Vagina (tissue), 2 donors: ENCODE data around the gene ZBTB7C.

Experiments
- POLR2A ChIP-seq, 2 donors: fragments of 450-650 bp; IDR thresholded peaks; one replicate each; pipeline ENCODE4 v1.6.1; 2017; ENCODE audit warnings: antibody characterized with exemption in 2 of 2, mild to moderate bottlenecking in 2 of 2, moderate library complexity in 2 of 2
- TF ChIP-seq, protein P1 (sequence below), 3 experiments: fragments of 450-650 bp in 2 of 3; fragments of 200-600 bp in 1 of 3; sonication (generic) in 1 of 3; IDR thresholded peaks; one replicate each; pipeline ENCODE4 v1.5.1; 2017 to 2019; ENCODE audit warnings: antibody characterized with exemption in 3 of 3, mild to moderate bottlenecking in 2 of 3, moderate library complexity in 2 of 3

GRCh38 chr18:48049757-48050156 lies 359.4 kb downstream of the ZBTB7C start:
- TF ChIP-seq, protein P1, sequence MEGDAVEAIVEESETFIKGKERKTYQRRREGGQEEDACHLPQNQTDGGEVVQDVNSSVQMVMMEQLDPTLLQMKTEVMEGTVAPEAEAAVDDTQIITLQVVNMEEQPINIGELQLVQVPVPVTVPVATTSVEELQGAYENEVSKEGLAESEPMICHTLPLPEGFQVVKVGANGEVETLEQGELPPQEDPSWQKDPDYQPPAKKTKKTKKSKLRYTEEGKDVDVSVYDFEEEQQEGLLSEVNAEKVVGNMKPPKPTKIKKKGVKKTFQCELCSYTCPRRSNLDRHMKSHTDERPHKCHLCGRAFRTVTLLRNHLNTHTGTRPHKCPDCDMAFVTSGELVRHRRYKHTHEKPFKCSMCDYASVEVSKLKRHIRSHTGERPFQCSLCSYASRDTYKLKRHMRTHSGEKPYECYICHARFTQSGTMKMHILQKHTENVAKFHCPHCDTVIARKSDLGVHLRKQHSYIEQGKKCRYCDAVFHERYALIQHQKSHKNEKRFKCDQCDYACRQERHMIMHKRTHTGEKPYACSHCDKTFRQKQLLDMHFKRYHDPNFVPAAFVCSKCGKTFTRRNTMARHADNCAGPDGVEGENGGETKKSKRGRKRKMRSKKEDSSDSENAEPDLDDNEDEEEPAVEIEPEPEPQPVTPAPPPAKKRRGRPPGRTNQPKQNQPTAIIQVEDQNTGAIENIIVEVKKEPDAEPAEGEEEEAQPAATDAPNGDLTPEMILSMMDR (IDR thresholded peaks at IDR 0.05) = no peak
- no peak for TF ChIP-seq POLR2A (IDR thresholded peaks at IDR 0.05)
